Upper lobe of left lung (tissue), 4 donors: ENCODE results near the gene CPPED1.

Experiments
- EP300 ChIP-seq, 4 donors: sonication (generic); formaldehyde crosslinking; IDR thresholded peaks; one replicate each; pipeline ENCODE4 v1.5.1; 2017; ENCODE audit warnings: antibody characterized with exemption in 4 of 4, control low read depth in 2 of 4
- POLR2A ChIP-seq, 4 donors: fragments of 450-650 bp; IDR thresholded peaks; one replicate each; pipeline ENCODE4 v1.5.1; 2016 to 2017; ENCODE audit warnings: antibody characterized with exemption in 4 of 4, mild to moderate bottlenecking in 2 of 4
- POLR2AphosphoS5 ChIP-seq, 2 donors: sonication (generic); formaldehyde crosslinking; IDR thresholded peaks; one replicate each; pipeline ENCODE4 v1.5.1; 2017; ENCODE audit warnings: antibody characterized with exemption in 2 of 2
- TF ChIP-seq, protein P1 (sequence below), 6 experiments: fragments of 450-650 bp in 4 of 6; fragments of 200-600 bp in 2 of 6; sonication (generic) in 2 of 6; IDR thresholded peaks; one replicate each; pipeline ENCODE4 v1.5.1; 2016 to 2019; ENCODE audit warnings: antibody characterized with exemption in 6 of 6

DNA sequence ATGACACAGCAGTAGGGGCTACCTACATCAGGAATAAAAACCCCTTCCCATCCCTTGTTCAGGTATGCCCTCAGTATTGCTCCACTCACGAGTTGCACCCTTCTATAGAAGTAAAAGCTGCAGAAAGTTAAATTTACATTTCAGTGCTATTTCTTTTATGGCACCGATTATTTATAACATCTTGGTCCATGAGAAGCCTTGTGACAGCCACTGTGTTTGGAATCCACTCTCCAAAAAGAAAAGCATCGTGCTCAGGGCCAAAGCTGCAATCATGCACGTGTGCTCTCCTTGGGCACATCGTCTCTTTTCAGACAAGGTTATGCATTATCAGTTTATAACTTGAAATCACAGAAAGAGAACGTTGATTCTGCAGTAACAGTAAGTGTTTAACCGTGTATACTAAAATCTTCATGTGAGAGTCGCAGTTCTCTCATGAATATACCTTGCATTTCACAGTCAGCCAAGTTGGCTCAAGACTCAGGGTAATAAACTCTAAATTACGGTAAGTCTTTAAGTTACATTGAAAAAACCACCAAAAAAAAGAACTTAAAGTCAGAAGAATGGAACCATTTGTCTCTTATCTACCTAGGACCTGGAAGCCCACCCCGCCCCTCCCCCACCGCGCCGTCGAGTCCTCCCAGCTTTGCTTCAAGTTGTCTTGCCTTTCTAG lies 189.6 kb downstream of the CPPED1 start:
- TF ChIP-seq, protein P1, sequence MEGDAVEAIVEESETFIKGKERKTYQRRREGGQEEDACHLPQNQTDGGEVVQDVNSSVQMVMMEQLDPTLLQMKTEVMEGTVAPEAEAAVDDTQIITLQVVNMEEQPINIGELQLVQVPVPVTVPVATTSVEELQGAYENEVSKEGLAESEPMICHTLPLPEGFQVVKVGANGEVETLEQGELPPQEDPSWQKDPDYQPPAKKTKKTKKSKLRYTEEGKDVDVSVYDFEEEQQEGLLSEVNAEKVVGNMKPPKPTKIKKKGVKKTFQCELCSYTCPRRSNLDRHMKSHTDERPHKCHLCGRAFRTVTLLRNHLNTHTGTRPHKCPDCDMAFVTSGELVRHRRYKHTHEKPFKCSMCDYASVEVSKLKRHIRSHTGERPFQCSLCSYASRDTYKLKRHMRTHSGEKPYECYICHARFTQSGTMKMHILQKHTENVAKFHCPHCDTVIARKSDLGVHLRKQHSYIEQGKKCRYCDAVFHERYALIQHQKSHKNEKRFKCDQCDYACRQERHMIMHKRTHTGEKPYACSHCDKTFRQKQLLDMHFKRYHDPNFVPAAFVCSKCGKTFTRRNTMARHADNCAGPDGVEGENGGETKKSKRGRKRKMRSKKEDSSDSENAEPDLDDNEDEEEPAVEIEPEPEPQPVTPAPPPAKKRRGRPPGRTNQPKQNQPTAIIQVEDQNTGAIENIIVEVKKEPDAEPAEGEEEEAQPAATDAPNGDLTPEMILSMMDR (IDR thresholded peaks at IDR 0.05) = no peak
- no peak for TF ChIP-seq POLR2A (IDR thresholded peaks at IDR 0.05)
- TF ChIP-seq POLR2AphosphoS5 (IDR thresholded peaks at IDR 0.05) = no peak
- no peak for TF ChIP-seq EP300 (IDR thresholded peaks at IDR 0.05)
